K562 (cell line): ENCODE results near the gene ABCD3. TPM values are rescaled to one million over a fixed set of nuclear protein-coding genes. Genes with fewer than 3 reads are reported as not detected.

Experiments
- ATAC-seq: fragments of 200-7000 bp; cut with Tn5 transposase; 3 replicates; pipeline ENCODE4 v1.9.1; 2020; ENCODE audit warnings: moderate library complexity
- BruUV-seq: library from RNA; stranded (reverse); fragments of 400-500 nt; replicated peaks from 2 replicates; lab custom pipeline; 2021; lab: Mats Ljungman, UMichigan
- CTCF ChIA-PET: fragments of 300-600 bp; formaldehyde crosslinking; extraction: SDS; loops from one replicate; lab custom pipeline; 2021; ENCODE audit warnings: low intra/inter-chr PET ratio; lab: Yijun Ruan, JAX
- POLR2A ChIA-PET: fragments of 300-600, 350-650 bp; sonication (Branson Sonifier 250); formaldehyde crosslinking; extraction: SDS; loops from one replicate; lab custom pipeline; 2021; ENCODE audit warnings: antibody characterized with exemption, inconsistent platforms; lab: Yijun Ruan, JAX
- DNase-seq, 4 experiments: peaks; one replicate each; pipeline versions ENCODE4 v3.0.0 to v3.0.0-alpha.2; 2011 to 2018; ENCODE audit warnings: low spot score in 3 of 4, mixed read lengths in 3 of 4; ENCODE audit errors: extremely low read depth in 1 of 4
- FAIRE-seq: peaks from 2 replicates; lab custom pipeline; 2011; peaks lifted over from hg19 to GRCh38; lab: Jason Lieb, UNC
- H2AFZ ChIP-seq: 2 replicates; pipeline ENCODE4 v1.6.0; 2011; ENCODE audit warnings: low read depth, low read length, control low read depth, inconsistent platforms
- H3K27ac ChIP-seq: fragments of 200-600 bp; 3 replicates; pipeline ENCODE4 v1.8.0; 2011; ENCODE audit warnings: low read depth, mild to moderate bottlenecking, control low read depth, inconsistent platforms, low read length, moderate library complexity, mixed read lengths; ENCODE audit errors: extremely low read depth
- H3K27me3 ChIP-seq, 2 experiments: fragments of 300-600 bp in 1 of 2; 2 replicates in 1 of 2; 3 replicates in 1 of 2; pipeline versions ENCODE4 v1.6.0 to v1.8.0; 2011; ENCODE audit warnings: inconsistent platforms in 2 of 2, low read length in 2 of 2, mild to moderate bottlenecking in 1 of 2, mixed read lengths in 1 of 2, moderate library complexity in 1 of 2; ENCODE audit not compliant: control insufficient read depth in 2 of 2, insufficient read depth in 2 of 2
- H3K36me3 ChIP-seq: fragments of 300-600 bp; 3 replicates; pipeline ENCODE4 v1.8.0; 2011; ENCODE audit warnings: mild to moderate bottlenecking, low read length, inconsistent platforms; ENCODE audit not compliant: control insufficient read depth, insufficient read depth
- H3K4me1 ChIP-seq, 2 experiments: fragments of 200-600 bp in 1 of 2; replicated peaks in 1 of 2; 2 replicates in 1 of 2; 3 replicates in 1 of 2; pipeline versions ENCODE4 v1.5.1 to v1.8.0; 2011; ENCODE audit warnings: inconsistent platforms in 2 of 2, low read length in 2 of 2, mild to moderate bottlenecking in 1 of 2, mixed read lengths in 1 of 2, moderate library complexity in 1 of 2; ENCODE audit not compliant: control insufficient read depth in 2 of 2, insufficient read depth in 2 of 2
- H3K4me2 ChIP-seq: 2 replicates; pipeline ENCODE4 v1.6.1; 2011; ENCODE audit warnings: low read length, control low read depth, inconsistent platforms, mixed read lengths; ENCODE audit not compliant: insufficient read depth
- H3K4me3 ChIP-seq: fragments of 200-600 bp; sonication (generic), shearing (Covaris generic); 2 replicates; pipeline ENCODE4 v1.5.1; 2016; ENCODE audit warnings: control low read depth, inconsistent platforms
- H3K79me2 ChIP-seq: fragments of 200-600 bp; 3 replicates; pipeline ENCODE4 v1.8.0; 2011; ENCODE audit warnings: low read length, inconsistent platforms; ENCODE audit not compliant: control insufficient read depth, insufficient read depth
- H3K9ac ChIP-seq, 2 experiments: 2 replicates each; pipeline versions ENCODE4 v1.6.0 to v1.6.1; 2011; ENCODE audit warnings: low read depth in 2 of 2, low read length in 2 of 2, control low read depth in 1 of 2, inconsistent platforms in 1 of 2, mild to moderate bottlenecking in 1 of 2, mixed read lengths in 1 of 2; ENCODE audit not compliant: insufficient read depth in 1 of 2
- H3K9me1 ChIP-seq: one replicate; pipeline ENCODE4 v1.6.0; 2011; ENCODE audit warnings: inconsistent platforms, mild to moderate bottlenecking, low read length, moderate library complexity; ENCODE audit not compliant: control insufficient read depth, insufficient read depth
- H3K9me3 ChIP-seq: replicated peaks from 2 replicates; pipeline ENCODE4 v1.5.1; 2011; ENCODE audit warnings: low read depth, low read length, inconsistent platforms; ENCODE audit not compliant: control insufficient read depth, insufficient read depth
- H4K20me1 ChIP-seq: replicated peaks from 2 replicates; pipeline ENCODE4 v1.6.1; 2011; ENCODE audit warnings: low read length, inconsistent platforms, mixed read lengths; ENCODE audit not compliant: control insufficient read depth, insufficient read depth
- ADNP ChIP-seq: fragments of 200-800 bp; sonication (Bioruptor generic); IDR thresholded peaks from 2 replicates; pipeline ENCODE4 v1.6.1; 2016; ENCODE audit warnings: missing genetic modification characterization, missing compliant biosample characterization
- ASH1L ChIP-seq: fragments of 450-650 bp; IDR thresholded peaks from 2 replicates; pipeline ENCODE4 v1.6.1; 2018; ENCODE audit warnings: borderline replicate concordance, mild to moderate bottlenecking, low read depth; ENCODE audit not compliant: partially characterized antibody
- BRF1 ChIP-seq: IDR thresholded peaks from 3 replicates; pipeline ENCODE4 v1.6.1; 2011; ENCODE audit warnings: borderline replicate concordance, mild to moderate bottlenecking; ENCODE audit not compliant: insufficient read length; ENCODE audit errors: extremely low read depth
- C11orf30 ChIP-seq: fragments of 450-650 bp; IDR thresholded peaks from 2 replicates; pipeline ENCODE4 v1.6.1; 2016; ENCODE audit warnings: low read depth, mild to moderate bottlenecking
- ETS1 ChIP-seq: conservative IDR thresholded peaks from 2 replicates; pipeline ENCODE4 v1.6.1; 2011; ENCODE audit warnings: low read depth, mild to moderate bottlenecking, low read length; ENCODE audit not compliant: control insufficient read depth
- HNRNPL ChIP-seq: fragments of 200-400 bp; formaldehyde crosslinking; IDR thresholded peaks from 2 replicates; pipeline ENCODE4 v1.6.1; 2017; ENCODE audit warnings: low read depth, mild to moderate bottlenecking, low read length
- KAT2B ChIP-seq: IDR thresholded peaks from one replicate; pipeline ENCODE4 v1.6.1; 2012; ENCODE audit warnings: low read depth, mild to moderate bottlenecking, control low read depth, inconsistent platforms, low read length, moderate library complexity
- MTF1 ChIP-seq: fragments of 250-450 bp; sonication (Bioruptor Pico); IDR thresholded peaks from 2 replicates; pipeline ENCODE4 v1.9.0; 2021; ENCODE audit warnings: moderate library complexity, mild to moderate bottlenecking, inconsistent platforms, borderline replicate concordance
- SIN3B ChIP-seq: fragments of 450-650 bp; IDR thresholded peaks from 2 replicates; pipeline ENCODE4 v1.6.1; 2017; ENCODE audit warnings: low read depth, mild to moderate bottlenecking, moderate library complexity
- STAG1 ChIP-seq: sonication (generic); formaldehyde crosslinking; IDR thresholded peaks from 2 replicates; pipeline ENCODE4 v1.5.0; 2020; ENCODE audit warnings: missing genetic modification reagents, borderline replicate concordance
- ZBTB49 ChIP-seq: sonication (generic); formaldehyde crosslinking; IDR thresholded peaks from 2 replicates; pipeline ENCODE4 v1.8.0; 2022; ENCODE audit warnings: missing genetic modification reagents, mild to moderate bottlenecking, borderline replicate concordance
- ZNF263 ChIP-seq: sonication (generic); formaldehyde crosslinking; IDR thresholded peaks from 2 replicates; pipeline ENCODE4 v1.8.0; 2022; ENCODE audit warnings: mild to moderate bottlenecking, missing genetic modification reagents, borderline replicate concordance
- ZNF41 ChIP-seq: fragments of 250-450 bp; sonication (Bioruptor Pico); conservative IDR thresholded peaks from 2 replicates; pipeline ENCODE4 v1.4.0; 2020; ENCODE audit warnings: mild to moderate bottlenecking
- ZNF589 ChIP-seq: fragments of 200-800 bp; sonication (Bioruptor generic); IDR thresholded peaks from 2 replicates; pipeline ENCODE4 v1.6.1; 2016; ENCODE audit warnings: low read depth, missing genetic modification characterization, missing compliant biosample characterization
- WGBS: fragments of 100-300 bp; shearing (Covaris generic); methylation state at CpG from one replicate; pipeline ENCODE4 v1.1.6; 2016; ENCODE audit warnings: low coverage, mixed read lengths; ENCODE audit not compliant: insufficient coverage; ENCODE audit errors: missing lambda C conversion rate; 5-methylcytosine and 5-hydroxymethylcytosine counted together
- in situ Hi-C: fragments of 300-500 bp; cut with MboI; formaldehyde crosslinking; loops from 4 replicates; pipeline ENCODE4 v1.15.0; 2018; ENCODE audit warnings: inconsistent platforms, mixed read lengths
- intact Hi-C: fragments of 100-400 bp; cut with micrococcal nuclease; formaldehyde crosslinking; loops from 2 replicates; pipeline ENCODE4 v1.14.2; 2022
- polyA plus RNA-seq, 8 experiments: library from polyadenylated mRNA; depleted of rRNA in 4 of 8; stranded (reverse) in 5 of 8; unstranded in 3 of 8; fragments of >200 nt; fragmentation: Nextera tagmentation in 2 of 8; fragmentation: Illumina TruSeq in 1 of 8; extraction: Ambion mirVana in 2 of 8; extraction: Trizol in 1 of 8; gene quantifications; 2 replicates each; pipeline versions ENCODE4 v1.2.1 to v1.2.3, GENCODE V29; 2011 to 2014; ENCODE audit warnings: inconsistent platforms in 1 of 8, missing spikeins in 1 of 8
- total RNA-seq, 7 experiments: library from RNA; depleted of rRNA in 6 of 7; stranded (reverse); fragments of >200 nt in 6 of 7; fragmentation: Illumina TruSeq in 2 of 7; extraction: Trizol in 2 of 7; gene quantifications; 2 replicates each; pipeline versions ENCODE4 v1.2.1 to v1.2.3, GENCODE V29; 2011 to 2021; ENCODE audit warnings: low replicate concordance in 1 of 7
- TF ChIP-seq, protein P1 (sequence below), 2 experiments: IDR thresholded peaks; 2 replicates each; pipeline ENCODE4 v1.6.1; 2012; ENCODE audit warnings: improper control_type of control experiment in 2 of 2, low read depth in 2 of 2, low read length in 2 of 2, borderline replicate concordance in 1 of 2

Gene ABCD3
- total and polyA plus RNA-seq, 9 of the 15 experiments (the other 6 are each of a cell fraction or from before 2014, with no cell fraction given): 11.0 to 30.7 (median 15.5) TPM

DNA sequence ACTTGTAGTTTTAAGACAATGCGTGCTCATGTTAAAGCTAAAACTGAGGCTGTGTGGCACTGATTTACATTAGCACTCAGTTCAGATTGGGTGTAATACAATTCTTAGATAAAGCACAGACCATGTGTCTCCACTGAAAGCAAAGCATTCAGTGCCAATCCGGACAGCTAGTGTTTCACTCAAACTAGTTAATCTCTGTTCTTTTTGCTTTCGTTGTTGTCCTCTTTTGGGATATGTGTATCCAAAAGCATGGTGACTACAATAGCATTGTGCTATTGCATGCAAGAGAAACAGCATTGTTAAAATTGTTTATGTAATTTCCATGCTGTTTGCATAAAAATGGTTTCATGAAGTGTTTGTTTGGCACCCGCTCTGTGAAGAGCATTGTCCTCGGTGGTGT lies 68.8 kb downstream of the ABCD3 start (continued):
- TF ChIP-seq ETS1 (no peak), SIN3B (no peak), HNRNPL (no peak)

GRCh38 chr1:94490556-94490955 lies 72.4 kb downstream of the ABCD3 start:
- ATAC-seq (no peak), DNase-seq (no peak), FAIRE-seq (no peak)
- Histone ChIP-seq H2AFZ (no peak overlapping the region), H3K9me1 (no peaks in the 10 kb centered on the region), H3K27me3 (no peaks in the 10 kb centered on the region), H3K9ac (no peak overlapping the region), H3K4me2 (no peak overlapping the region), H3K9me3 (no peaks in the 10 kb centered on the region), H3K4me3 (no peak overlapping the region), H3K27ac (no peak overlapping the region), H4K20me1 (no peaks in the 10 kb centered on the region), H3K36me3 (no peaks in the 10 kb centered on the region), H3K79me2 (no peaks in the 10 kb centered on the region), H3K4me1 (no peaks in the 10 kb centered on the region)
- intact Hi-C loops (no loop called here), in situ Hi-C loops (no loop called here)
- CTCF ChIA-PET: no interaction called here
- no TSS peak for BruUV-seq
- POLR2A ChIA-PET: no interaction called here
- WGBS: 58% methylated on average over 2 of the region's 2 CpGs
- no peak for TF ChIP-seq ZNF41 (CRISPR knock-in tag)
- TF ChIP-seq ZNF589 (CRISPR knock-in tag): no peak
- no peak for TF ChIP-seq KAT2B
- no peak for TF ChIP-seq MTF1 (CRISPR knock-in tag)
- TF ChIP-seq, protein P1, sequence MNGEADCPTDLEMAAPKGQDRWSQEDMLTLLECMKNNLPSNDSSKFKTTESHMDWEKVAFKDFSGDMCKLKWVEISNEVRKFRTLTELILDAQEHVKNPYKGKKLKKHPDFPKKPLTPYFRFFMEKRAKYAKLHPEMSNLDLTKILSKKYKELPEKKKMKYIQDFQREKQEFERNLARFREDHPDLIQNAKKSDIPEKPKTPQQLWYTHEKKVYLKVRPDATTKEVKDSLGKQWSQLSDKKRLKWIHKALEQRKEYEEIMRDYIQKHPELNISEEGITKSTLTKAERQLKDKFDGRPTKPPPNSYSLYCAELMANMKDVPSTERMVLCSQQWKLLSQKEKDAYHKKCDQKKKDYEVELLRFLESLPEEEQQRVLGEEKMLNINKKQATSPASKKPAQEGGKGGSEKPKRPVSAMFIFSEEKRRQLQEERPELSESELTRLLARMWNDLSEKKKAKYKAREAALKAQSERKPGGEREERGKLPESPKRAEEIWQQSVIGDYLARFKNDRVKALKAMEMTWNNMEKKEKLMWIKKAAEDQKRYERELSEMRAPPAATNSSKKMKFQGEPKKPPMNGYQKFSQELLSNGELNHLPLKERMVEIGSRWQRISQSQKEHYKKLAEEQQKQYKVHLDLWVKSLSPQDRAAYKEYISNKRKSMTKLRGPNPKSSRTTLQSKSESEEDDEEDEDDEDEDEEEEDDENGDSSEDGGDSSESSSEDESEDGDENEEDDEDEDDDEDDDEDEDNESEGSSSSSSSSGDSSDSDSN (IDR thresholded peaks at IDR 0.05; ENCODE audit: borderline replicate concordance in 1 of 2, low read depth in 2 of 2, low read length in 2 of 2): no peak
- no peak for TF ChIP-seq C11orf30
- TF ChIP-seq ZBTB49: no peak
- no peak for TF ChIP-seq ZNF263 (CRISPR knock-in tag)
- no peak for TF ChIP-seq BRF1
- TF ChIP-seq STAG1 (CRISPR knock-in tag): no peak
- no peak for TF ChIP-seq ASH1L
- no peak for TF ChIP-seq ADNP (tag)
